ENCODE data around the gene PLCD4.

PLCD4 gene

GRCh38 chr2:218607436-218608115 lies at the start of gene PLCD4:
TSS of gene PLCD4 (plus strand) at chr2:218607899. CDS start at chr2:218615740, 7,841 bp downstream.
- peak; percentile 74 for DNase-seq (ENCODE audit: low read depth, low spot score)
- TF ChIP-seq CTCF (IDR thresholded peaks at IDR 0.05; ENCODE audit: low read depth, low read length): no peak
- peak within 1 kb of the TSS; percentile 33 for H3K4me3 ChIP-seq (ENCODE audit: low read depth, low read length)
- in situ Hi-C loops (cut with HindIII; ENCODE audit: low sequenced_read_pairs): no loop called here

- in situ Hi-C loops (cut with HindIII; ENCODE audit: low sequenced_read_pairs): no loop called here
- H3K4me3 ChIP-seq (ENCODE audit: low read depth, low read length): no peak overlapping the region
- DNase-seq (ENCODE audit: low read depth, low spot score): no peak
- no peak for TF ChIP-seq CTCF (IDR thresholded peaks at IDR 0.05; ENCODE audit: low read depth, low read length)
These were observed 49.8 kb upstream of the PLCD4 start for GRCh38 chr2:218557941-218558340.

- no peak for TF ChIP-seq CTCF (IDR thresholded peaks at IDR 0.05; ENCODE audit: low read depth, low read length)
- in situ Hi-C loops (cut with HindIII; ENCODE audit: low sequenced_read_pairs): no loop called here
These were observed 48.7 kb upstream of the PLCD4 start for GRCh38 chr2:218558986-218559385.

GRCh38 chr2:218564056-218564455 lies 43.6 kb upstream of the PLCD4 start:
- in situ Hi-C loops (cut with HindIII; ENCODE audit: low sequenced_read_pairs): no loop called here
- H3K4me3 ChIP-seq (ENCODE audit: low read depth, low read length): no peak overlapping the region
- no peak for DNase-seq (ENCODE audit: low read depth, low spot score)
- TF ChIP-seq CTCF (IDR thresholded peaks at IDR 0.05; ENCODE audit: low read depth, low read length): no peak

More at GRCh38 chr2:218558986-218559385, 48.7 kb upstream of the PLCD4 start:
- no peak for DNase-seq (ENCODE audit: low read depth, low spot score)
- no peak overlapping the region for H3K4me3 ChIP-seq (ENCODE audit: low read depth, low read length)

- in situ Hi-C loops (cut with HindIII; ENCODE audit: low sequenced_read_pairs): no loop called here
- H3K4me3 ChIP-seq (ENCODE audit: low read depth, low read length): no peak overlapping the region
- no peak for DNase-seq (ENCODE audit: low read depth, low spot score)
- no peak for TF ChIP-seq CTCF (IDR thresholded peaks at IDR 0.05; ENCODE audit: low read depth, low read length)
These were observed 41.4 kb upstream of the PLCD4 start for GRCh38 chr2:218566296-218566695.

- in situ Hi-C loops (cut with HindIII; ENCODE audit: low sequenced_read_pairs): no loop called here
- peak overlapping the region; percentile 93 for H3K4me3 ChIP-seq (ENCODE audit: low read depth, low read length)
- TF ChIP-seq CTCF (IDR thresholded peaks at IDR 0.05; ENCODE audit: low read depth, low read length): no peak
These were observed 39.9 kb upstream of the PLCD4 start for GRCh38 chr2:218567797-218568189.

More at GRCh38 chr2:218567797-218568189, 39.9 kb upstream of the PLCD4 start:
- no peak for DNase-seq (ENCODE audit: low read depth, low spot score)

Measured in astrocyte of the spinal cord (primary cell).